ENCODE results near the gene KCTD3.

DNA sequence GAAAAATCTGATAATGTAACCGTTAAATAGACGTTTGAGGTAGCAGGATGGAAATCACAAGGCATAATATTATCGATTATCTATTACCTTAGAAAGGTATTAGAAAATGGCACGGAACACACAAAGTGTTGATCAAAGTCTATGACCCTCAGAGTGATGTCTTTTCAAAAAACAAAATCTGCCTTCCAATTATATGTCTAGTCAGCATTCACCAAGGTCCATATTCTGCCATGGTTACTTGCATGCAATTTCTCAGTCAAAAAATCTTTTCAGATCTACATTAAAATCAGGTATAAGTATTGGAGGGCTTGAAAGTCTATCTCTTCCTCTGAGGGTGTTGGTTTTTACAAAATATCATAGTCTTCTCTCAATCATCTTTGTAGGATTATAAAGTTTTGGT lies 81.9 kb downstream of the KCTD3 start:
- TF ChIP-seq, protein P1, sequence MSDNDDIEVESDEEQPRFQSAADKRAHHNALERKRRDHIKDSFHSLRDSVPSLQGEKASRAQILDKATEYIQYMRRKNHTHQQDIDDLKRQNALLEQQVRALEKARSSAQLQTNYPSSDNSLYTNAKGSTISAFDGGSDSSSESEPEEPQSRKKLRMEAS (IDR thresholded peaks at IDR 0.05): no peak
- TF ChIP-seq POLR2A (IDR thresholded peaks at IDR 0.05; ENCODE audit: borderline replicate concordance, extremely low read depth, insufficient read depth, insufficient read length) (no peak), JUND (IDR thresholded peaks at IDR 0.05) (no peak), EZH2 (IDR thresholded peaks at IDR 0.05) (no peak), EZH2phosphoT487 (IDR thresholded peaks at IDR 0.05; ENCODE audit: borderline replicate concordance) (no peak), EGR1 (IDR thresholded peaks at IDR 0.05; ENCODE audit: low read depth) (no peak), RAD21 (IDR thresholded peaks at IDR 0.05; ENCODE audit: low read depth) (no peak)
- TF ChIP-seq, protein P2, sequence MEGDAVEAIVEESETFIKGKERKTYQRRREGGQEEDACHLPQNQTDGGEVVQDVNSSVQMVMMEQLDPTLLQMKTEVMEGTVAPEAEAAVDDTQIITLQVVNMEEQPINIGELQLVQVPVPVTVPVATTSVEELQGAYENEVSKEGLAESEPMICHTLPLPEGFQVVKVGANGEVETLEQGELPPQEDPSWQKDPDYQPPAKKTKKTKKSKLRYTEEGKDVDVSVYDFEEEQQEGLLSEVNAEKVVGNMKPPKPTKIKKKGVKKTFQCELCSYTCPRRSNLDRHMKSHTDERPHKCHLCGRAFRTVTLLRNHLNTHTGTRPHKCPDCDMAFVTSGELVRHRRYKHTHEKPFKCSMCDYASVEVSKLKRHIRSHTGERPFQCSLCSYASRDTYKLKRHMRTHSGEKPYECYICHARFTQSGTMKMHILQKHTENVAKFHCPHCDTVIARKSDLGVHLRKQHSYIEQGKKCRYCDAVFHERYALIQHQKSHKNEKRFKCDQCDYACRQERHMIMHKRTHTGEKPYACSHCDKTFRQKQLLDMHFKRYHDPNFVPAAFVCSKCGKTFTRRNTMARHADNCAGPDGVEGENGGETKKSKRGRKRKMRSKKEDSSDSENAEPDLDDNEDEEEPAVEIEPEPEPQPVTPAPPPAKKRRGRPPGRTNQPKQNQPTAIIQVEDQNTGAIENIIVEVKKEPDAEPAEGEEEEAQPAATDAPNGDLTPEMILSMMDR (IDR thresholded peaks at IDR 0.05 in 2 of 3, conservative IDR thresholded peaks at IDR 0.05 in 1 of 3; ENCODE audit: borderline replicate concordance in 1 of 3, insufficient read depth in 1 of 3, low read depth in 2 of 3, low read length in 2 of 3): no peak
- TF ChIP-seq, protein P3, sequence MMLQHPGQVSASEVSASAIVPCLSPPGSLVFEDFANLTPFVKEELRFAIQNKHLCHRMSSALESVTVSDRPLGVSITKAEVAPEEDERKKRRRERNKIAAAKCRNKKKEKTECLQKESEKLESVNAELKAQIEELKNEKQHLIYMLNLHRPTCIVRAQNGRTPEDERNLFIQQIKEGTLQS (IDR thresholded peaks at IDR 0.05): no peak
- TF ChIP-seq, protein P4, sequence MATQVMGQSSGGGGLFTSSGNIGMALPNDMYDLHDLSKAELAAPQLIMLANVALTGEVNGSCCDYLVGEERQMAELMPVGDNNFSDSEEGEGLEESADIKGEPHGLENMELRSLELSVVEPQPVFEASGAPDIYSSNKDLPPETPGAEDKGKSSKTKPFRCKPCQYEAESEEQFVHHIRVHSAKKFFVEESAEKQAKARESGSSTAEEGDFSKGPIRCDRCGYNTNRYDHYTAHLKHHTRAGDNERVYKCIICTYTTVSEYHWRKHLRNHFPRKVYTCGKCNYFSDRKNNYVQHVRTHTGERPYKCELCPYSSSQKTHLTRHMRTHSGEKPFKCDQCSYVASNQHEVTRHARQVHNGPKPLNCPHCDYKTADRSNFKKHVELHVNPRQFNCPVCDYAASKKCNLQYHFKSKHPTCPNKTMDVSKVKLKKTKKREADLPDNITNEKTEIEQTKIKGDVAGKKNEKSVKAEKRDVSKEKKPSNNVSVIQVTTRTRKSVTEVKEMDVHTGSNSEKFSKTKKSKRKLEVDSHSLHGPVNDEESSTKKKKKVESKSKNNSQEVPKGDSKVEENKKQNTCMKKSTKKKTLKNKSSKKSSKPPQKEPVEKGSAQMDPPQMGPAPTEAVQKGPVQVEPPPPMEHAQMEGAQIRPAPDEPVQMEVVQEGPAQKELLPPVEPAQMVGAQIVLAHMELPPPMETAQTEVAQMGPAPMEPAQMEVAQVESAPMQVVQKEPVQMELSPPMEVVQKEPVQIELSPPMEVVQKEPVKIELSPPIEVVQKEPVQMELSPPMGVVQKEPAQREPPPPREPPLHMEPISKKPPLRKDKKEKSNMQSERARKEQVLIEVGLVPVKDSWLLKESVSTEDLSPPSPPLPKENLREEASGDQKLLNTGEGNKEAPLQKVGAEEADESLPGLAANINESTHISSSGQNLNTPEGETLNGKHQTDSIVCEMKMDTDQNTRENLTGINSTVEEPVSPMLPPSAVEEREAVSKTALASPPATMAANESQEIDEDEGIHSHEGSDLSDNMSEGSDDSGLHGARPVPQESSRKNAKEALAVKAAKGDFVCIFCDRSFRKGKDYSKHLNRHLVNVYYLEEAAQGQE (IDR thresholded peaks at IDR 0.05; ENCODE audit: low read depth): no peak
